RPMI8226 (cell line): ENCODE results near the gene ITIH5.

ENCODE experiments used
- DNase-seq: peaks from one replicate; pipeline ENCODE4 v3.0.0-alpha.2; 2015

ITIH5 gene

DNA sequence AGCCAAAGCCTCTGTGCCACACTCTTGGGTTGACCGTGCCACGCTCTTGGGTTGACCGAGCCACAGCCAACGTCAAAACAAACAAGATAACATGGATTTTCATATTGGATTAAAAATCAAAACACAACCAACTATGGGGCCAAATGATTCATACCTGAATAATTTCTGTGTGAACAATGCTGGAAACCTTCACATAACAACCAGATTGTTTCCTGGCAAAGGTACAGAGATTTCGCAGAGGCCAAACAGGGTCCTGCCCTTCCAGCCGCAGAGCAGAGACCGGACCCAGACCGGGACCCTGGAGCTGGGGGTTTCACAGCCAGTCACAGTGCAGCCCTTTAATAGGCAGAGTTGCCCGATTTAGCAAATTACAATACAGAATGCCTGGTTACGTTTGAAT, 40.5 kb downstream of the ITIH5 start:
- no peak for DNase-seq

DNA sequence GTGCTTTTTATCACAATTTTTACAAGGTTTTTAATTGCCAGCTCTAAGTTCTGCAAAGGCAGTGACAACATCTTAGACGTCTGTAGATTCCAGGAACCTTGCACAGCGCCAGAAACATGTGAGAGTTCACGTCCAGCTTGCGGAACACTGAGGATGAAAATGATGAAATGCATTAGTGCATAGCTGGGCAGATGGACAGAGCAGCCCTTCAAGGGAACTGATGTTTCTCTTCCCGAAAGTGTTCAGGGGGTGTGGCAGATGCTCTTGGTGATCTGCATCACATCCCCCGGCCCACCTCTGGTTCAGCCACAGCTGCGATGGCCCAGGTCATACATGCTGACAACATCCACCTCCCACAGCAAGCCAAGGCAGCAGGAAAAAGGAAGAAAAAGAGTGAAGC, 40.9 kb downstream of the ITIH5 start:
- no peak for DNase-seq

DNA sequence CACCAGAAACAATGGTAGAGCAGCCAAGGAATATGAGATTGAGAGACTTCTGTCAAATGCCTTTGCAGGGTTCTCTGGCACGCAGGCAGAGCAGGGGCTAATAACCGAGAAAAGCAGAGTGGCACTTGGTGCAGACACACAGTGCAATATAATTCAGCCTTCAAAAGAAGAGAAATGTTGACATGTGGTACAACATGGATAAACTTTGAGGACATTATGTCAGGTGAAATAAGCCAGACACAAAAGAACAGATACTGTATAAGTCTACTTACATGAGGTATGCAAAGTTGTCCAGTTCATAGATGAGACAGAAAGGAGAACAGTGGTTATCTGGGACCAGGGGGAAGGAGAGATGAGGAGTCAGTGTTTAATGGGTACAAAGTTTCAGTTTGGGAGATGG, 41.8 kb downstream of the ITIH5 start:
- DNase-seq = no peak

DNA sequence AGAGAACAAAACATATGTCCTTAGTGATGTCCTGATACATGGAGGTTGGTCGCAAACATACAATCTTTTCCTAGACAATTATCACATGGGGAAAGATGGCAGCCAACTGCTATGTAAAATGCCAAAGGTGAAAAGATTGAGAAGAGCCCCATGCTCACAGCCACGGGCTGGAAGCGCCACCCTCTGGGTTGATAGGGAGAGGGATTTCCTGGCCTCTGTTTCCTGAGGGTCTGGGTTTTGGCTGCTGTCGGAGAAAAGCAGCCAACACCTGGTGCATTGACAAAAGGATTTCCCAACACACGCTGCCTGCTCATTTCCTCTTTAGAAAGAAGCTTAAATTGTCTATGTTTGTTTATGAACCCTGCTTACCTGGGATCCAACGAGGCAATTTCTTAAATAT, 43.8 kb downstream of the ITIH5 start:
- peak; percentile 20 for DNase-seq

DNA sequence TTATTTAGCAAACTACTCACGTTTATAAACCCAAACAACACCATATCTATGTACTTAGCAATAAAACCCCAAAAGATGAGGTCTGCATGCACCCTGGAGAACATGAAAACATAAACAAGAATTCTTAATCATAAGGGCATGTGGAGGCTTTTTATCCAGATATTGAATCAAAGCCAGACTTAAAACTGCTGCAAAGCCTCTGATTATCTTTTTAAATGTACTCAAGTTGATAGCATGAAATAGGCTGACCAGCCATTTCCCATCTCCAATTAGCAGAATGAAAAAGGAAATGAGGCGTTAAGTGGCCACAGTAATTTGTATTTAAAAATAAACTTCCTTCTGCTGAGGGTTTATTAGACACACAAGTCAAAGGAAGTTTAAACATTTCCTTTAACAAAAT, 48.3 kb downstream of the ITIH5 start:
- no peak for DNase-seq

DNA sequence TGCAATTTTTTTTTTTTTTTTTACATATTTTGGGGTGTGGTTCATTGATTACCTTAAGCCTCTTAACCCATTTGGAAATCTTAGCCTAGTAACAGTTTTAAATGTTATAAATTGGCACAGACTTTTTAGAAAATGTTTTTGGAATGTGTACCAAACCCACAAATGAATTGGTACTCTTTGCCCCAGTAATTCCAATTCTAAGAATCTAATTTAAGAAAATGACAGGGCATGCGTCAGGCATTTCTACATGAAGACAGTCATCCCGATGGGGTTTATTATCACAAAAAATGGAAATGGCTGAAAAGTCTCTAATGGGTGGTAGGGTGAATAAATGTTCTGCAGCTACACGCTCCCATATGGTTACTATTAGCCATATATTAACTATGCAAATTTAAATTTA, 54.9 kb downstream of the ITIH5 start:
- DNase-seq = no peak

DNA sequence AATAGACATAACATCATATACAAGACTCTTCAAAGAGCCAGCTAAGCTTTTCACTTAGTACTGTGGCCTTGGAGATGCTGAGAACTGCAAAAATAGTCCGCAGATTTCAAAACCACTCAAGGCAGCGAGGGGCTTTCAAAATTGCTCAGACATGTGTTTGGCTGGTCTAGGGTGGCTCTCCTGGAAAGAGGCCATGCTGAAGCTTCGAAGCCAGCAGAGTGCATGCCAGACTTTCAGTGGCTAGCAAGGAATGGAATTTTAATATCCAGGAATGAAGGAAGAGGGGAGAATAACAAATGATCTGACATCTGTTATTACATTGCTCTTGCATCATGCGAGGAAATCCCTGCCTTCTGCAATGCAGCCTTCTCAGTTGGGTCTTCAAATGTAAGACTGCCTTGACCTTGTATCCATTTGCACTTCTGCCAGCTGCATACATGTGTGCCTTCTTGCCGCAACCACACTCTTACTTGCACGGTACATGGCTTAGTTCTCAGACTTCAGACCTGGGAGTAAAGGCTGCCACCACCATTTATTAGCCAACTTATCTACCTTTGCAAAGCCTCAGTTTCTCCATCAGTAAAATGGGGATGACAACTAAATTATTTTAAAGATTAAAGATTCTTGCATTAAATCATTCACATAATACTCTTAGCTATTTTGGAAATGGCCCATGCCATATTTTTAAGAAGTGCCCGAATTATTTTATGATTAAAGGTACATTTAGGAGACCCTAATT, 55.9 kb downstream of the ITIH5 start:
- DNase-seq = no peak

DNA sequence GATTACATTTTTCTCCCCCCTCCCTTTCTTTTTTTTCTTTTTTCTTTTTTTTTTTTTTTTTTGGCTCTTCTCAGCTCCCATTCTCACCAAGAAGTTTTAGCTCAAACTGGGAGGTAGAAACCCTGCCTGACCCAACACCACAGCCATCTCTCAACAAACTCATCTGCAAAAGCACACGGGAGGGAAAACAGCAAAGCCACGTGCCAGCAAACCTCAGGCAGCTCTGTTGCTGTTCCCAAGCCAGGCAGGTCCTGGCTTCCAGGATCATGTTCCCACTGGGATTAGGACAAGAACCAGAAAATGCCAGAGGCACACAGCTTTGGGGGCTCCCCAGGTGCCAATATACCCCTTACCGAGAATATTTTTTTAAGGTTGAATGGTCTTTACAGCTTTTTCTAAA, 56.7 kb downstream of the ITIH5 start:
- no peak for DNase-seq

DNA sequence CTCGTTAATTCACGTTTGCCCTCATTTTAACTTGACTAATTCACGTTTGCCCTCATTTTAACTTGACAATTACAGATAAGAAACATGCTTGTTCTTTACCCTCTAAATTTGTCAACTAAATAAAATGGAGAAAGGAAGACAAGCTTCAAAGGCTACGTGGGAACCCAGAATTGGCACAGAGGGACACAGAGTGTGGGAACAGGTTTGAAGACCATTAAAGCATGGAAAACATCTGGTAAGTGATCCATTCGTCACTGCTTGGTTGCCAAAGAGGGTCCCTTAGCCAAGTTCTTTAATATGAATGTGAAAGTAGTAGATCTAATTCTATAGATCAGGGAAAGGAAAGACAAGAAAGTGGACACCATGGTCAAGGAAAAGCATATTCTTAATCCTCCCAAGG, 57.2 kb downstream of the ITIH5 start:
- DNase-seq = no peak

DNA sequence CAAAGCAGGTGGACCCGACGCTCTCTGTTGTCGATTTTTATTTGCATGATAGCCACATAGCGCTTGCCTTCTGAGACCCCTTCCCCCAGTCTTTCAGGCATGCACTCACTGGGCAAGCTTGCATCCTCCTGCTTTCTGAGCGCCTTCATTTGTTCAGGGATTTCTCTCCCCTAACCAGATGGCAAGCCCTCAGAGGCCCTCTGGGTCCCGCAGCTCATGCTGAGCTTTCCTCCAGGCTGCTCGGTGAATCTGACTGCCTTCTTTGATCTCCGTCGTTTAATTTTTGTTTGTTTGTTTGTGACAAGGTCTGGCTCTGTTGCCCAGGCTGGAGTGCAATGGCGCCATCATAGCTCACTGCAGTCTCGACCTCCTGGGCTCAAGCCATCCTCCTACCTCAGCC, 58.8 kb downstream of the ITIH5 start:
- no peak for DNase-seq

DNA sequence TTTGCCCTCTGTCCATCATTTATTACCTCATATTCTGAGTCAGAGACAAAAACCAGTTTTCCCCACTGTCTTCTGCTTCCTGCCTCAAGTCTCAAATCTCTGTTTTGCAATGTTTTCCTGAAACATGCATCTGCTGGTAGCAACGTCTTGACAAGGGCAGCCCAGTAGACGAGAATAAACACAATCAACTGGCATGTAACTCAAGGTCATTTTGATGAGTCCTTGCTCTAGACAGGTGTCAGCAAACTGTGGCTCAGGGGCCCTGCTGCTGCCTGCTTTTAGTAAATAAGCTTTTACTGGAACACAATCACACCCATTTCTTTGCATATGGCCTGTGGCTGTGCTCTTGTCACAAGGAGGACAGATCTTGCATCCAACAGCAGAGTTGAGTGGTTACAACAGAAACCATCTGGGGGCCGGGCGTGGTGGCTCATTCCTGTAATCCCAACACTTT, 59.8 kb downstream of the ITIH5 start:
- DNase-seq = no peak

DNA sequence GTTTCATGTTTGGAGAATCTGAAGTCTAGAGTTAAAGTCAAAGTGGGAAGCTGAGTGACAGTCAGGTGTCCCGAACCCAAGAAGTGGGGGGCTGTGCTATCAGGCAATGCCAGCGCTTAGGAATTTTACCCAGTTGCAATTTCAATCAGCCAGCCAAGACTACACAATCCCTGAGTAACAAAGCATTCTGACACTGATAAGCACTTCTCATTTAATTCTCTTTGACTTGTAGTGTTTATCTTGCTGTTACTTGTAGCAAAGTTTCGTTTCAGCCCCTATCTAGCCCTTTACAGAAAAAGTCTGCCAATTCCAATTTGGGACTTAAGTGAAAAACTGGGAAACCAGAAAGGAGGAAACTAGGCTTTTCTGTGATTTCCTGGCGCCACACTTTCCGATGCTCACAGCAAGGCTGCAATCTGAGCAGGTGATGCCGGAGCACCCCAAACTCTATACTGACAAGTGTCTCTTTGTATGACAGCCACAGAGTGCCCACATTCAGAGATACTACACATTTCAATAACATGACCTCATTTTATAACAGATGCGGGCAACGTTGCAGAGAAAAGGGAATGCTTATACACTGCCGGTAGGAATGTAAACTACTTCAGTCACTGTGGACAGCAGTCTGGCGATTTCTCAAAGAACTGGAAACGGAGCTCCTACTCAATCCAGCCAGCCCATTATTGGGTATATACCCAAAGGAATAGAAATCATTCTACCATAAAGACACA, 61.0 kb downstream of the ITIH5 start:
- DNase-seq = no peak

DNA sequence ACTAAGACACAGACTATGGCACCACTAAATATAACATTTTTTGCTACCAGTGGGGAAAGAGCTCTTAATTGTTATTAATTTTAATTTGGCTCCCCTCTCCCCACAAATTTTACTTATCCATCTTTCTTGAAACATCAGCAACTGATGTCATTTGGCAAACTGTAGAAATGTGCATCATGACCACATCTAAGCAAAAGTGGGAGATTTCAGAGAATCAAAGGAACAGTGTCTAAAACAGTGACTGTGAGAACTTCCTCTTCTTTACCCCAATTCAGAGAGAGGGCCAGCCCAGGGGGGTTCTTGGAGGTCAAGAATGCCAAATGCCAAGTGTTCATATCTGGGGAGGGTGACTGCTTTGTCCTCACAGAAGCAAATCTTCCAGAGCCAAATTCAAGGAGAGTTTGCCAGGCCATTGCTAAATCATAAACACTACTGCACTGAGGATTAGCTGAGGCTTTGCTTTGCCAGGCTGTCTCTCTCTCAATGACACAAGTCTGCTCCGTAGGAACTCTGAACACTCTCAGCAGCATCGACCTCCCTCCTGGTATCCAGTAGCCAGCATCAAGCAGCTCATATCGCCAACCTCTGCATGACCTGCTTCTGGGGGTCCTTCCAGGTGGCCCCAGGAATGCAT, 65.6 kb downstream of the ITIH5 start:
- DNase-seq = no peak

DNA sequence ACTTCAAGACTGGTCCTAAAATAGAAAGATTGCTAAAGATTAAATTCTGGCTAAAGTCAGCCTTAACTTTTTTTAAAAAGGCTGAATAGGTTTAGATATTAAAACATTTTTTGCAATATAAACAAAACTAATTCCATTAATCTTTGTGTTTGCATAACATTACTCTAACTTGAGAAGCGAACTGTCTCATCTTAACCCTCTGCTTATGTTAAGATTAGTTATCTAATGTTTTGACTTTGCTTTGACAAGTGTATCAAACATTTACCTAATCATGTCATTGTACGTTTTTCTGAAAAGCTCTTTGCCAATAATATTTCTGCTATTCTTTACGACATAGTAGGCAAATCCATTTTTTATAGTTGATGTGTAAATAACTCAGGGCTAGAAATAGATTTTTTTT, 68.0 kb downstream of the ITIH5 start:
- no peak for DNase-seq

DNA sequence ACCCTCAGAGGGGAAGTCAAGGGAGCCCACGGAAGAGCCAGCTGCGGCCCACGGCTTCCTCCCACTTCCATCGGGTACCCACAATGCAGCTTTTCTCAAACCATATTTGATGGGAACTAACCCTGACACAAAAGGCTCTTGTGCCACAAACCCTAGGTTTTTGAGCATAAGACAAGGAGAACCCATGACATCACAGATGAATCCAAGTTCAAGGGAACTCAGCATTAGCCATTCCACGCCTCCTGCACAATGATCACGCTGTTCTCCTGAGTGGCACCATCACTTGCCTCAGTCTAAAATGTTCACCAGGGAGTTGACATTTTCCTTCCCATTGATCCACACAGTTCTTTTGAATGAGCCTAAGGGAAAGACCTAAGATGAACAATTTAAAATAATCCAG, 70.4 kb downstream of the ITIH5 start:
- no peak for DNase-seq

DNA sequence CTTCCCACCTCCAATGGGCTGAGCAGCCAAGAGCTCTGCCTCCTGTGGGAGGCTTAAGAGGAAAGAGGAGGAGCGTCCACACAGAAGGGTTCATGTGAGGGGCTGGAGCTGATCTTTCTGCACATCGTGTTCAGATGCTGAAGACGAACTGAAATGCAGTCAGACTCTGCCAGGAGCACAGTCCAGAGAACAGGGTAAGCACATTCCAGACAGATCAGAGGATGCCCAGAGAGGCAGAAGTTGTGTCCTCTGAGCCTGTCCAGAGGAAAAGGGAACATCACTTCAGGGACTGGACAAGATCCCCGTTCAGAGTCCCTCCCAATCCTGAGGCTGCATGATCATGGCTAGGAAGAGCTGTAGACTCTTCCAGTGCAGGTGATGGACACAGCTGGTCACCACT, 72.9 kb downstream of the ITIH5 start:
- DNase-seq = no peak

DNA sequence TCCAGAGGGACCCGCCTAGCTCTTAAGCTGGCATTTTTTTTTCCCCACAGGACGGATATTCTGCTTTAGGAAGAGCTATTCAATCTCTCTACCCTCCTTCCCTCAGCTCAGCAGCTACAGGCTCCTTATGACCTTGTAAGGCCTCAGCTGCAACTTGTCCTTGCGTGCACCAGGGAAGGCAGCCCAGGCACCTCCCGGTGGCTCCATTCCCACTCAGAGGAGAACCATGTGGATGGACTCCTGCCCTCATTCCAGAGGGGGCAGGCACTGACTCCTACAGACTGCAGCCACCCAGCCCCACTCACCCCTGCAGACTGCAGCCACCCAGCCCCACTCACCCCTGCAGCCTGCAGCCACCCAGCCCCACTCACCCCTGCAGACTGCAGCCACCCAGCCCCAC, 73.7 kb downstream of the ITIH5 start:
- no peak for DNase-seq

DNA sequence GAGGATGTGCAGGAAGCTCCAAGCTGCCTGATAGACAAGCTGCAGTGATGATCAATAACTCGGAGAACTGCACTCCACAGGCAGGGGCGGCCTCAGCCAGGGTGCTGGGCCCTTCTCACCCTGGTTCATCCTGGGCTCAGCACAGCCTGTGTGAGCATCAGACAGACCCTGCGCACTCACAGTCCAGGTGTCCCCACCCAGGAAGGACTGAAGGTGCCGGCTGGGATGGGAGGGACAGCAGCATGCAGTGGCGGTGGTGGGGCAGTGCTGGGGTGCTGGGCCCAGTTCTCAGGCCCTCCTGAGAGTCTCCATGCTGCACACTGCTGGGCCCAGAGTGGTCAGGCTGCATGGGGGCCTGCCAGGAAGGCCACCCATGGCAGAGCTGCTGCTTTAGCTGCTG, 74.1 kb downstream of the ITIH5 start:
- no peak for DNase-seq

DNA sequence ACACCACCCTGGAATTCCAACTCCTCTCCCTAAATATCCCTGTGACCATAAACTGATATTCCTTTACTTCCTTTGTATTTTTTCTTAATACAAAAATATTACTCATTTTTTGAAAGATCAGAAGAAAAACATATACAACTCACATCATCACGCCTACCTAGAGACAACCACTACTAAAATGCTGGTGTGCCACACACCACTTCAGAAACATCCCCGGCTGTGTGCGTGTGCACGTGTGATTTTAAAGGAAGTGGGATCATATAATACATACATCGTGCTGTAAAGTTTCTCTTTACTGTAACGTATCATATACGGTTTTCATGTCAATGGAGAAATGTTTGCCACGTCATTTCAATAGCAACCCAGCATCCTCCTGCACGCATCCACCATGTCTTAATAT, 76.5 kb downstream of the ITIH5 start:
- DNase-seq = no peak

DNA sequence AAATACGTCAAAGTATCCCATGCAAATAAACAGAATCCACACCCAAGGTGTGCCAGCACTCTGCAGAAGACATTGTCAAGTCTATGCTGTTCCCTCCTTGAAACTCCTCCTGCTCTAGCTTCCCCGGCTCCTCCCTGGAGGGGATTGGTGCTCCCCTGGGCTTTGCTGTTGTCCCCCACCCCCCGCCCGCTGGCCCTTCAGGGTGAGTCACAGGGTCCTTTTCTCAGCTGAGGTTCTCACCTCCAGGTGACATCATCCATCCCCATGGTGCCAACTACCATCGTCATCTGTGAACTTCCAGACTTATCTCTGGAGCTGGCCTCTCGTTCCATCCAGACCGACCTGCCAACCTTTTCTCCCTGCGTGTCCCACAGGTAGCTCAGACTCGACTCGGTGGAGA, 77.0 kb downstream of the ITIH5 start:
- no peak for DNase-seq

DNA sequence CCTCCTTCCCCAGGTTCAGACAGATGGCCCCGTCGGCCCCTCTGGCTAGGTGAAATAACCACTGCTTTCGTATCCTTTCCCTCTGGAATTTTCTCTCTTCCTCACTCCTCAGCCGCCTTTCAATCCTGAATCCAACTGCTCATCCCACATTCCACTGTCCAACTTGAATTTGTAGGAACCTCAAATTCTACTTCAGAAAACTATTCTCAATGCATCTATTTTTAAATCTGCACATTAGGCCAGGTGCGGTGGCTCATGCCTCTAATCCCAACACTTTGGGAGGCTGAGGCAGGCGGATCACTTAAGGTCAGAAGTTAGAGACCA, 78.9 kb downstream of the ITIH5 start:
- no peak for DNase-seq

DNA sequence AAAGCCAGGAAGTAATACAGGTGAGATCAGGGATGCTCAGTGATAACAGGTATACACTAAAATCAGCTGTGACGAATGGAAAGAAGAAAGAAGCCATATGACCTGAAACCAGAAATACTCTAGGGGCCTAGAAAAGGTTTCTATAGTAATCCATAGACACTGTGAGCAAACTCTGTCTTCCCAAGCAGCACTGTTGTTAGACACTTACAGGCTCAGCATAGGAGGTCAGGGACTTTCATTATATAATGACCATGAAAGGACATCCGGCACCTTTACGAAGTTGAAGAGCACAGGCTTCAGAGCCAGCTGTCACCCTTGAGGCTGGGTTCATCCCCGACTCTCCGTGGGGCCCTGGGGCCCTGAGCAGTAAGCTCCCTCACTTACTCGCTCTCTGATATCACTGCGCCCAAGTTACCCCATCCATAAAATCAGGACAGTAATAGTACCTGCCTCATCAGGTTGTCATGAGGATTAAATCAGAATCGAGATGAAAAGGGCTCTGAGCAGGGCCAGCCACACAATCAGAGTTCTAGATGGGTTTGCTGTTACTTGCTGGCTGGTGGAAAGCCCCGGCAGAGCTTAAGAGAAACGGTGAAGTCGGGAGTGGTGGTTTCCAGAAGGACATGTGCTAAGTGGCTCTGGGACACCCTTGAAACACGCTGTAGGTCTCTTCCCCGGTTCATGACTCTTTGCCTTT, 79.5 kb downstream of the ITIH5 start:
- DNase-seq = no peak

DNA sequence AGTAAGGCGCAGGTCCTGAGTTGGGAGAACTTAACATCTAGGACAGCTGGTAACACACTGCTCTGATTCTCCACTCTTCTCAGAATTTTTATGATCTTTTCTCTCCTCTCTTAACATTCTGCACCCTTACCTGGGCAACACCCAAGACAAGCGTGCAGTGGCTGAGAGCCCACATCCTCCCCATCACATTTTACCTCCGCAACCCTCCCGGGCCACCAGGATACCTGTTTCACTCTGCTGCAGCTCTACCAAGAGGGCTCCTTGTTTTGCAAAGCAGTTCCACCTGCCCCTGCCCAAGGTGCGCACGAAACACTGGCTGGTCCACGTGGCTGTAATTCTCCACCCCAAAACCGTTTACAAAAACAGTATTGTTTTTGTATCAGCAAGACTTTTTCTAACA, 81.5 kb downstream of the ITIH5 start:
- no peak for DNase-seq

DNA sequence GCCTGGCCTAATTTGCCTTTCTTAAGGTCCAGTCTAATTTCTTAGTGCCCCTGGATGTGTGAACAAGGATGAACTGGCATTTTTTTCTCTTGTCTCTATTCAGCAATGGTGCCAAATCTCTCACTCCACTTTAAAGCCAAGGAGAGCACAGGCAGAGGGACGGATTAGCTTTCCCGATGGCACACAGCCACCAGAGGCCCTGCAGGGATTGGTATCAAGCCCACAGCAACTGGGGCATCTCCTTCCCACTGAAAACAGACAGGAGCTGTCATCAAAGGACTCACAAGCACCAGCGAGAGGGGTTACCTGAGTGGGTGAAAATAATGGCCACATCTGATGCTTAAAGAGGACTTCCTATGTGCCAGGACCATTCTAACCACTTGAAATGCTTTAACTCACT, 83.1 kb downstream of the ITIH5 start:
- no peak for DNase-seq
